GM18502 (cell line): ENCODE data around the gene RDX.
"Not testable (repeated sequence)": the region's sequence is repeated elsewhere in the genome, so short reads cannot be mapped to it uniquely, and the experiment has no call there.

Source experiments
- ATAC-seq: cut with Tn5 transposase; IDR thresholded peaks from one replicate; pipeline ENCODE4 v1.9.1; 2021; ENCODE audit warnings: mild to moderate bottlenecking; ENCODE audit not compliant: unreplicated experiment, poor library complexity

RDX gene

GRCh38 chr11:110306019-110306388 is 9.6 kb upstream of the RDX start:
- not testable (repeated sequence) for ATAC-seq

- no peak for ATAC-seq
These were observed 9.0 kb upstream of the RDX start for GRCh38 chr11:110305169-110306018.

- no peak for ATAC-seq
These were observed 7.0 kb upstream of the RDX start for GRCh38 chr11:110303414-110303826.

GRCh38 chr11:110301577-110301976 is 5.2 kb upstream of the RDX start:
- no peak for ATAC-seq

- no peak for ATAC-seq
These were observed 4.6 kb upstream of the RDX start for GRCh38 chr11:110301032-110301431.

GRCh38 chr11:110299006-110299785 is 2.8 kb upstream of the RDX start:
- no peak for ATAC-seq

GRCh38 chr11:110298301-110298765 is 1.9 kb upstream of the RDX start:
- ATAC-seq, result no peak

GRCh38 chr11:110297726-110298300 is 1.4 kb upstream of the RDX start:
- ATAC-seq, result no peak

- no peak for ATAC-seq
These were observed 787 bp upstream of the RDX start for GRCh38 chr11:110297076-110297725.

- ATAC-seq, result peak; percentile 67
These were observed 736 bp downstream of the RDX start for GRCh38 chr11:110295531-110296225.

- ATAC-seq, result no peak
These were observed 1.3 kb downstream of the RDX start for GRCh38 chr11:110295086-110295485.

- ATAC-seq, result no peak
These were observed 1.9 kb downstream of the RDX start for GRCh38 chr11:110294509-110294908.

- ATAC-seq, result no peak
These were observed 3.0 kb downstream of the RDX start for GRCh38 chr11:110293389-110293788.

GRCh38 chr11:110292146-110292545 is 4.3 kb downstream of the RDX start:
- ATAC-seq, result not testable (repeated sequence)

GRCh38 chr11:110290591-110291334 is 5.7 kb downstream of the RDX start:
- ATAC-seq, result no peak

GRCh38 chr11:110289472-110289871 is 6.9 kb downstream of the RDX start:
- ATAC-seq, result no peak

GRCh38 chr11:110287537-110287936 is 8.9 kb downstream of the RDX start:
- ATAC-seq, result no peak

- ATAC-seq, result no peak
These were observed 9.9 kb downstream of the RDX start for GRCh38 chr11:110286298-110287040.

- ATAC-seq, result no peak
These were observed 12.6 kb downstream of the RDX start for GRCh38 chr11:110283862-110284261.
